Hepatocyte (in vitro differentiated cells): Measurements from ENCODE around the gene KIR2DL1.

Experiments used
- CTCF ChIP-seq: fragments of 200-600 bp; sonication (generic); IDR thresholded peaks from 2 replicates; pipeline ENCODE4 v1.5.1; 2016; ENCODE audit warnings: antibody characterized with exemption, mild to moderate bottlenecking; ENCODE audit not compliant: poor library complexity
- EZH2phosphoT487 ChIP-seq: fragments of 200-600 bp; sonication (generic); IDR thresholded peaks from one replicate; pipeline ENCODE4 v1.6.1; 2018; ENCODE audit warnings: antibody characterized with exemption, mild to moderate bottlenecking, low read depth, moderate library complexity; ENCODE audit not compliant: unreplicated experiment, severe bottlenecking

GRCh38 chr19:54731191-54731590 lies 38.4 kb upstream of the KIR2DL1 start:
- TF ChIP-seq CTCF (no peak), EZH2phosphoT487 (no peak)
